HG02642 (cell line): Measurements from ENCODE around the gene MOB3B.
"Not testable (repeated sequence)": the region's sequence is repeated elsewhere in the genome, so short reads cannot be mapped to it uniquely, and the experiment has no call there.

Experiments
- ATAC-seq: cut with Tn5 transposase; IDR thresholded peaks from one replicate; pipeline ENCODE4 v1.9.1; 2021; ENCODE audit warnings: mild to moderate bottlenecking; ENCODE audit not compliant: unreplicated experiment, poor library complexity

MOB3B gene

DNA sequence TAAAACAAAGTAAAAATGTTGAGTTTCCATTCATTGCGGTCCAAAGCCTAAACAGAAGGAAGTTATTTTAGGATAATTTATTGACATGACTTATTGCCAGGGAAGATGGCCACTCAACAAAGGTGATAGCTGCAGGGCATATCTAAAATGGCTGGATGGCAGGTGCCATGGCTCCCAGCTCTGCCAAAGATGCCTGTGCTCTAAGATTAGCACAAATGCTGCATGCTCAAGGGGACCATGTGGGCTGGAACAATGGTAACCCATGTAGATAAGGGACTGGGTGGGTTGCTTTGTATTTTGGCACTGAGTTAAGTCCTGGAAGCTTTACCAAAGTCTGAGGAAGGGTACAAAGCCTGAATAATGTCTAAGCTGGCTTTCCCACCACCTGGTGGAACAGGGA is 101.1 kb downstream of the MOB3B start:
- no peak for ATAC-seq

DNA sequence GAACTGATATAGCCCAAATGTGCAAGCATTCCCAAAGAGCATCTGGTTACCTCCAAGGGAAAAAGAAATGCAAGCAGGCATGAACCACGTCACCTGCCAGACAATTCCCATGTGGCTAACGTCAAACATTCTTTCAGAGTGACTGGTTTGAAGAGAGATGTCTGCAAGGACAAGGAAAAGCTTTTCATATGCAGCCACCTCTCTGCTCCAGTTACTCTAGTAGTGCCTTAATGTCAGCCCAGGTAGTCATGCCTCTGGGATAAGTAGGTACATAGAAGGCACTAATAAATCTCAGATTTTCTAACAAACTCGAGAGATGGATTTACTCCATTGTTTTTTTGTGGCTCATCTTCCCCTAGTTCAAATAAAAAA is 102.4 kb downstream of the MOB3B start:
- no peak for ATAC-seq

DNA sequence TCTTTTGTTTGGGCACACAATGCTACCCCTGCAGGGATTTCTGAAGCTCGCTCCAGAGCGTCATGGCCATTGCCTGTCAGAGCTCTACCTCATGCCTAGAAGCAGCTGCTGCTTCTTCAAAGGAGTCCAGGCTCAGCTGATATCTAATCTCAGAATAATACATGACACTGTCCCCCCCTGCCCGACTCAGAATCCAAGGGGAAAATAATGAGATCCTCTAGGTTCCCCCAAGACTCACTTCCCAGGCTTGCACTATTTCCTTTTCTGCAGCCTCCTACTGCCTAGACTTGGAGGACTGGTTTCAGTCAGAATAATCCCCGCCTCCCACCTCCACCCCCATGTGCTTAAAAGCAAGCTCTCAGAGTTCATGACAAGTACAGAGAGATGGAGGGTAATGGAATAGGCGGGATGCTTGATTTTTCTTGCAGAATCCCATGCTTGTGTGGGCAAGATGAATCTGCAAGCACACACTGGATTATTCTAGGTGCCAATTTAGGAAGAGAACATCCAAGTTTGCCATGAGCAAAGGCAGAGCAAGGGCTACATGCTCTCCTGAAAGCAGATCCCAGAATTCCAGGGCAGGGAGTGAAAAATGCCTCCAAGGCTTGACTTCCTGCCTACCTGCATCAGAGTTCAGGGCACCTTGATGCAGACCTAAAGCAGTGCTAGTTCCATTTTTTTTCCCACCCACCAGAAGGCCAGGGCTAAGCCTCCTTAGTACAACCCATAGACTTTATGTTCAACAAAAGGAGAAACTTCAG is 102.9 kb downstream of the MOB3B start:
- ATAC-seq, result no peak

DNA sequence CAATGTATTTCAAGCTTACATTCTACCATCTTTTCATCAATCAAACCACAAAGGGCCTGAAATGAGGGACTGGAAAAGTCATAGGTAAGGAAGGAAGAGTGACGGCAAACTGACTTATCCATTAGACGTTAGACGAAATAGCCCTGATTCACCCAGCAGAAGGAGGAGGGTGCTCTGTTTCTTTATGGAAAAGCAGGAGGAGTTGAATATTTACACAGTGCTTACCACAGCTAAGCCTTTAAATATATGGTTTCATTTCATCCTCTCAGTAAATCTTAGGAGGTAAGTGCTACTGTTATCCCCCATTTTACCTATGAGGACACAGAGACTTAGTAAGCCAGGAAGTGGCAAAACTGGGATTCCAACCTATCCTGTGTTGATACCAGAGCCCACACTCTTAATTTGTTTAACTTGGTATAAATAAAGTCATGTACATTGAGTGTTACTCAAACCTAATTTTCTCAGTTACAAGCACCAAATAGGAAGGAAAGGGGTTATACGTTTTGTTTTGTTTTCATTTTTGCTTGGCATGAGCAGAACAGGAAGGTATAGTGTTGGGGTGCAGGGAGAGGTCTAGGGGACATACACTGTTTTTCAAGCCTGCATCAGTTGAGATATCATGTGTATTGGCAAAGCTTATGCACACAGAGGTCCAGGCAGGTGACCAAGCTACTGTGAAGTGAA is 103.6 kb downstream of the MOB3B start:
- ATAC-seq, result no peak

DNA sequence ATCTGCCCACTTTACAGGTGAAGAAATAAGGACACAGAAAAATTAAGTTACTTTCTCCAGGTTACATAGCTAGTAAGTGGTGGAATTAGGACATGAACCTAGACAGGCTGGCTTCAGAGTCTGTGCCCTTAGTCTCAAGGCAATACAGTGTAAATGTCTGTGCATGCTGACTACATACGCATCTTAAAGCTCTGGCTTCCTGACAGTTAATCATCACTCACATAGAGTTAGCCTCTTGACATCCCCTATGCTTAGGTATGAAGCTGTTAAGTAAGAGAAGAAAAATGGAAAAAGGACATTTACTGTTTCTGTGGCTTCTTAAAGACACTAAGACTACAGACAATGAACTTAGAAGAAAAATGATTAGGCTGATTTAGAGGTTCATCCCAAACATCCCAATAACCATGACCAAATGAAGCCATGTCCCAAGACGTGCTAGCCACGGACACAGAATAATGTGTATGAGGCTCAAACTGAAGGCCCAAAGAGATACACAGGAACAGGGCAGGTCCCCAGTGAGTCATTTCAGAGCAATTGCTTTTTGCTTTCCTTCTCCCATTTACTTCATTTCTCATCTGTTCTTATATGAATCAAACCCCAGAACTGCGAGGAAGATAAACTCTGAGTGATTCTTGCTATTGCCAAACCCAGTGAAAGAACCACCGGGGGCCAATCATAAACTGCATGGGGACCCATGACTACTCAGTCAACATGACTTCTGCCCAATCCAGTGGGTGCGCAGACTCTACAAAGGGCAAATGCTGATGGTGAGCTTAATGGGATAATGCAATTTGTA is 105.5 kb downstream of the MOB3B start:
- ATAC-seq, result no peak

DNA sequence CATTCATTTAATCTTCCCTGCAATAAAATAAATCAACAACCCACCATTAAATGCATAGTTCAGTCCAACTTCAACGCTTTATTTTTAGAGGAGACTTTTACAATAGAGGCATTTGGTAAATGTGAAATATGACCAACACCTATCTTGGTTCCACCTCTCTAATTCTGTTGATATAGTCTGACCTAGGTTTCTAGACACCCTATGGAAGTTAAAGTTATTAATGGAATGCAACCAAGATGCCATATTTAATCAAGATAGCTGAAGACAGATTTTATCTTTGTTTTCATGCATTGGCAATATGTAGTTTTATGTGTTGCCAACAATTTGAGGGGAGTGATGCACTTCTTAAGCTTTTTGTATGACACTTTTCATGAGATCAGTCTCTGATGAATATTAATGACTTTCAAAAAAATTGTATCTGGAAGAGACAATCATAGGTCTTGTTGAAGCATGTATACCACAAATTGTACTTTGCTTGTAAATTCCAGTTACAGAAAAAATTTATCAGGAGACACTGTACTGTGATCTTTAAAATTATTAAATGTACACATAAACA is 107.3 kb downstream of the MOB3B start:
- ATAC-seq, result no peak

DNA sequence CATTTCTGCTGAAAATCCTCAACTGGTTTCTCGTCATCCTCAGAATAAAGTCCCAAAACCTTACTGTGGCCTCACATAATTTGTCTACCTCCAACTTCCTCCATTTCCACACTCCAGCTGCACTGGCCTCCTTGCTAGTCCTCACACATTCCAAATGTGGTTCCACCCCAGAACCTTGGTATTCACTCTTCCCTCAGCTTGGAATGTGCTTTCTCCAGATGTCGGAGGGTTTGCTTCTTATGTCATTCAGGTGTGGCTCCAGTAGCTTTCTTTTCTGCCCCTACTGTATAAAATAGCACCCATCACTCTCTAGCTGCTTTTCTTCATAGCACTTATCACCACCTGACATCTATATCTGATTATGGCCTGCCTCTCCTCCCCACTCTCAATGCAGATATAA is 108.0 kb downstream of the MOB3B start:
- ATAC-seq, result no peak

DNA sequence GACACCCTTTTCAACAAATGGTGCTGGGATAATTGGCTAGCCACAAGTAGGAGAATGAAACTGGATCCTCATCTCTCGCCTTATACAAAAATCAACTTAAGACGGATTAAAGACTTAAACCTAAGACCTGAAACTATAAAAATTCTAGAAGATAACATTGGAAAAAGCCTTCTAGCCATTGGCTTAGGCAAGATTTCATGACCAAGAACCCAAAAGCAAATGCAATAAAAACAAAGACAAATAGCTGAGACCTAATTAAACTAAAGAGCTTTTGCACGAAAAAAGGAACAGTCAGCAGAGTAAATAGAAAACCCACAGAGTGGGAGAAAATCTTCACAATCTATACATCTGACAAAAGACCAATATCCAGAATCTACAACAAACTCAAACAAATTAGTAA is 110.1 kb downstream of the MOB3B start:
- ATAC-seq, result not testable (repeated sequence)

DNA sequence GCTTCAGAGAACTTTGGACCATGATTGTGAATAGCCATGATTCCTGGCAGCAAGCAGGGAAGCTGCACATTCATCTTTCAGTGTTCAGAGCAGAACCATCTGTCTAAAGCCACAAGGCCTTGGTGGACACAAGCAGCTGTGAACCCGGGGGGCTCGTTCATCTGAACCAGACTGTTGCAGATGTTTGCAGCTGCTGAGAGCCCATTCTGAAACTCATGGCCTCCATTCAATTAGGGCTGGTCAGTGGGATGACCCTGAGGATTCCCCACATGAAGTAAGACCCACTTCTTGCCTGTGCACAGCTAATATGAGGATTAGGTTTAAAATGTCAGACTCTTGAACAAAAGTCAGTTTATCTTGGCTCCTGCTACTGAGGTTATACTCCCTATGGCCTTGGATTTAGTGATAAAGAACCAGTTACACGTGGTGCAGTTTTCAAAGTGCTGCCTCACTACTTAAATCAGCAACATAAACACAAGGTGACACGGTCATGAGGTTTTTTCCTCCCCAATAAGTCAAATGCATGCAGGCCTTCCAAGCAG is 115.3 kb downstream of the MOB3B start:
- no peak for ATAC-seq

DNA sequence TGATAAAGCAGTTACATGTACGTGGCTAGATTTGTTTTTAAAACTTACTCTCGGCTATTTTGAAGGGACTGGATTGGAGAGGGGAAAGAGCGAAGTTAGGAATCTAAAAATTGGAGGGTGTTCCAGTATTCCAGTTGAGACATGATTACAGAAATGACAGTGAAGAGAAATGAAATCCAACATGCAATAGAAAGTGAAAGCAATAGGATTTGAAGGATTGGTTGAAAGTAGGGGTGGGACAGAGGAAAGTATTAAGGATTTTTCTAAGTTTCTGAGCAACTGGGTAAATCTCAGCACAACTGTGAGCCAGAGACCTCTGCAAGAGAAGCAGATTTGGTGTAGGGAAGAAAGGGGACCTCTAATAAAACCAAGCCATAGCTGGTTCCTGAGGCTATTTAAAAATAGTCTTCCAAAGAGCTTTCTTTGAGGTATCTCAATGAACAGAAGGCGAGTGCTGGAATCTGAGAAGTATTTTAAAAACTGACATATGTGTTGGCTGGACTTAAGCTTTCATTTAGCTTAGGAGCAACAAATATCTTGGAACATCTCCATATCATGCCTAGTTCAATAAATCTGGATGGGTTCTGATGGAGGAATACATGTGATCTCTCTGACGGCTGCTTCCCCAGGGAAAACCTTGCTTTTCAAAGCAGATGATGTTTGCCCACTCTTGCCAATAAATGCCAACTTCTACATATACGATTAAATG is 115.9 kb downstream of the MOB3B start:
- ATAC-seq, result no peak

DNA sequence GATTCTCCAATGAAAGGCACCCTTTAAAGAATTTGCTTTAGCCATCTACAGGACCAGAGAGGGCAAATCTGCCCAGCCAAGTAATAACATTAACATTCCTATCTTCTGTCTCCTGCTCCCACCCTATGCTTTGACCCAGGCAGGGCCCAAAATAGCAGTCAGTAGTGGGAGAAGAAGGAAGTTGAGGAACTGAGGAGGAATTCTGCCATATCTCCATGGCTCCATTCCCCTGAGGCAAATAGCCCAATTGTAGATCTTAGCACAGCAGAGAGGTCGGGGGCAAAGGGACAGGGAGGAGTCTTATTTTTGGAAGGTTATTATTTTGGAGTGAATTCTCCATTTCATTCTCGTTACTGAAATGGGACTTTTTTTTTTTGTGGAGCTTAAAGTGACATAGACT is 116.7 kb downstream of the MOB3B start:
- no peak for ATAC-seq

DNA sequence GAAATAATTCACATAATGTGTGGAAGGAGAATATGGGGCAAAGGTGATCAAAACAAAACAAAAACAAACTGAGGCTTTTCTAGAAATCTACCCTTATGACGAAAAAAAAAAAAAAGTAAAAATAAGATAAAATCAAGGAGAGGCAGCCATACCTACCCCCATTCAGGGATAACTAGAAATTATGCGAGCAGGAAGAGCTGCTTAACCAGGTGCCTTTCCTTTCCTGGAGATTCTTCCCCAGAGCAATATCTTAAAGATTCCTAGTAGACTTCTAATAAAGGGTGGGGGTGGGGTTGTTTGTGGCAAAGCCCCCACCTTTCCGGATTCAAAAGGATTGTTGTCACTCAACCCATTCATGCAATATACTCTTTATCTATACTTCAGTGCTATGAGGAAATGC is 117.5 kb downstream of the MOB3B start:
- ATAC-seq, result no peak

DNA sequence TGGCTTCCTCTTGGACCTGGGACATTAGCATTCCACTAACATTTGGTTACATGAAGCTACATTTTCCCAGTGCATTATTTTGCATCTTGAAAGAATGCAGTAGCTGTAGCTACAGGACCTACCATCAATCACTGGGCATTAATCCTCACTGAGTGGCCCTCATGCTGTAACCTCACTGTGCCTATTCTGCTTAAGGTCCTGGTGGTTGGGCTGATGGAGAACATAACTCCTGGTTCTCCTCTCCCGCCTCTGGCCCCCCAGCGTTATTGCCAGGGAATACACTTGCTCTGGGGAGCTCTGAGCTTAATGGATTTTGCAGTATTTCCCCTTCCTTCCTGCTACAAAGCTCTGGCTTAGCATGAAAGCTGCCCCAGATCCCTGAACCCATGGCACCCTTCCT is 121.1 kb downstream of the MOB3B start:
- no peak for ATAC-seq

DNA sequence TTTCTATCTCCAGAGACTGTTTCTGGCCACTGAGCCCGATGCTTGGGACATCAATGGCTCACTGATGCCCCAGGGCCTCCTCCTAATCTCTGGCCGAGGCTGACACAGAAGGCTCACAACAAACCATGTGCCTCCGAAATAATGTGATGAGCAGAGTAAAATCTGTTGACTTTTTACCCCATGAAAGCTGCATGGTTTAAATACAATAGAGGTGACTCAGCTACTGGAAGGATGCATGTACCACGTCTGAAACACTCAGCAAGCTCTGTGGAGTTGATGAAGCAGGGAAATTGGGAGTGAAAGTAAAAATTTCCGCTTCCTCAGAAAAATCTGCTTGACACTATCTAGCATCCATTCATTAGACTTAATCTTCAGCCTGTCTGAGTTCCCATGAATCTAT is 121.6 kb downstream of the MOB3B start:
- no peak for ATAC-seq

DNA sequence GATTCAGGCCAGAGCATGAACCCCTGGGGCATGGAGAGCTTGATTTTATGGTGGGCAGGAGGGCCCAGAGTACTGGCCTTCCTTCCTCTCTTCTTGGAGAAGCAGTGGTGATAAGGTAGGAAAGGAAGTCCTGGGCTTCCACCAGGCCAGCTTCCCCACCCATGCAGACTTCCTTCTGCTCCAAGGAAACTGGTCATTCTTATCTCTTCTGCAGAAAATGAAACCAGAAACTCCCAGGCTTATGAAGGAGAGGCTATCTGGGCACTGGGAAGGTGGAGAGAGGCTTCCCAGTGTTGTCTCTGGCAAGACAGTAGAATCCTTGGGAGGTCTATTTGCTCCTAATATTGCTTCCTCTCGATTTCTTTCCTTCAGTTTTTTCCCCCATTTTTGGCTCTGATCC is 122.1 kb downstream of the MOB3B start:
- no peak for ATAC-seq

DNA sequence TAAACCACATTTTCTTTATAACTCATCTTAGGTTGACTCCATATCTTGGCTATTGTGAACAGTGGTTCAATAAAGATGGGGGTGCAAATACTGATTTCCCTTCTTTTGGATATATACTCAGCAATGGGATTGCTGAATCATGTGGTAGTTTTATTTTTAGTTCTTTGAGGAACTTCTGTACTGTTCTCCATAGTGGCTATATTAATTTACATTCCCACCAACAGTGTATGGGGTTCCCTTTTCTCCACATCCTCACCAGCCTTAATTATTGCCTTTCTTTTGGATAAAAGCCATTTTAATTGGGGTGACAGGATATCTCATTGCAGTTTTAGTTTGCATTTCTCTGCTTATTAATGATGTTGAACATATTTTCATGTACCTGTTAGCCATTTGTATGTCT is 125.0 kb downstream of the MOB3B start:
- no peak for ATAC-seq

DNA sequence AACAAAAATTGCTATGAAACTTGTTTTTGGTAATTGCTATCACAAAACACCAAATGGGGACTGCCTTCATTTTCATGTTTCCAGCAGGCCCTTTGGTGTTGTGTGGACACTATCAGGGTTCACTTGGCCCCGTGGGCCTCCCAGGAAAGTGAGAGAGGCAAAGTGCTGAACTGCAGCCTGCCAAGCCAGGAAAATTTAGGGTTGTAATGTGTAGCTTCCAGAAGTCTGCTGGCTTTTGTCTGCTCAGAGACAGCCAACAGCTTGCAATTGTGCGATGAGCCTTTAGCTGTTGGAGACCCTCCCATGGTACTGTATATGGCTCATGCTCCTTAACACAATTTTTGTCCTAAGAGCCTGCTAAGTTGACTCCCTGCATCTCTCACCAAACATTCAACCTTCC is 127.0 kb downstream of the MOB3B start:
- ATAC-seq, result no peak

DNA sequence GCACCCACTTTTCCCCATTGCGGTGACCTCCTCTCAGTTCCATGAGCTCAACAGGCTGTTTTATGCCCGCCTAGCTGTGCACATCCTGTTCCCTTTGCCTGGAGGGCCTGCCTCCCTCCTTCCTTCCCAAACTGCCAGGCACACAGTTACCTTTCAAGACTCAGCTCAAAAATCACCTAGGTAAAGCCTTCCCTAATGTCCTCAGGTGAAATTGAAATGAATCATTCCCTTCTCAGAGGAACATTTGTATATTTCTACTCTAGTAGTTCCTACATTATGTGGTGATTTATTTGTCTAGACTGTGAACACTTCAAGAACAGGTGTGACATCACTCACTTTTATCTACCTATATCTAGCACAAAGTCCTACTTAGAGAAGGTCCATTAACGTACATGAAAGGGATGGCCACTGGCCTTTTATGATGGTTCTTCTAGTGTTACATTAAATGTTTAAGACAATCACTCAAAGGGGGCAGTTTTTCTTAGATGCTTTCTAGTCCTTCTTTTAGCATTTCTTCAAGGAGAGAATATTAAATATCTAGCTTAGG is 129.2 kb downstream of the MOB3B start:
- no peak for ATAC-seq

DNA sequence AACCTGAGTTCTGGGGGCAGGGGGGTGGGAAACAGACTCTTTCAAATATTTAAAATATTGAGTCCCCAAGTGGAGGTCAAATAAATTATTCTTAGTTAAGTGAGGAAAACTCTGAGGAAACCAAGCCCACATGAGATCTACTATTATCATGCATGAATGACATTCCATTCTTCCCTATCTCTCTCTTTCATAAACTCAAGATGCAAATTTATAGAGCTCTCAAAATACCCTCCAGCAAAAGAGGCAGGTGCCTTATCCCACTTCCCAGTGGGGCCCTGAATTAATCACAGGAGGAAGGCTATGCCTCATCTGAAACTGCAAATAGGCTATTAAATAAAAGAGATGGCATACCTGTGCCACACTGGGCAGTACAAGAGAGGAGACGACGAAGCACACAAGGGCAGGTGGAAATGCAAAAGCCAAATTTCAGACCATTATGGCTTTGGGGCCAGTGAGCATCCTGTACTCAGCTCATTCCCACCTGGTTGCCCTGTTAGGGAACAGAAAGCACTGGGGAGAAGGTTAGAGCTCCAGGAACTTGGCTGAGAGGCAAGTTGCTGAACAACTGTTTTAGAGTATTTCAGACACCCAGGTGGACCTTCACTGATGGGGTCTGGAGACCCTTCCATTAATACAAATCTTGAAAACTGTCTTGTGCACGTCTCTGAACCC is 130.5 kb downstream of the MOB3B start:
- ATAC-seq, result no peak
